ENCODE measurements around the gene KDM4C.
"Not testable (repeated sequence)": the region's sequence is repeated elsewhere in the genome, so short reads cannot be mapped to it uniquely, and the experiment has no call there.

The KDM4C gene

DNA sequence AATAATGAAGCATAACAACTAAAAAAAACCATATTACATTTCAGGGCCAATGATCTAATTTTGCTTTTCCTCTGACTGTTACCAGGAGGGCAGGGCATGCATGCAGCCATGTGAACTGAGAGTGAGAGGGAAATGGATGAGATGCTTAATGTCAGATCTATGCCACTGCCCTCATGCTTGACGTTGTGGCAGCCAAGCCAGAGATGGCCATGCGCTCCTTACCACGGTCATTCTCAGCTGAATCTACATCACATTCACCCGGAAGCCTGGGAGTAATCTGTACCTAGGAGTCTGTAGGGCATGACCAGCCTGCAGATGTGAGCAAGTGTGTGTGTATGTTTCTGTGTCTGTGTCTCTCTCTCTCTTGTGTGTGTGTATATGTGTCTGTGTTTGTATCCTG, 183.7 kb downstream of the KDM4C start:
- no peak for DNase-seq

DNA sequence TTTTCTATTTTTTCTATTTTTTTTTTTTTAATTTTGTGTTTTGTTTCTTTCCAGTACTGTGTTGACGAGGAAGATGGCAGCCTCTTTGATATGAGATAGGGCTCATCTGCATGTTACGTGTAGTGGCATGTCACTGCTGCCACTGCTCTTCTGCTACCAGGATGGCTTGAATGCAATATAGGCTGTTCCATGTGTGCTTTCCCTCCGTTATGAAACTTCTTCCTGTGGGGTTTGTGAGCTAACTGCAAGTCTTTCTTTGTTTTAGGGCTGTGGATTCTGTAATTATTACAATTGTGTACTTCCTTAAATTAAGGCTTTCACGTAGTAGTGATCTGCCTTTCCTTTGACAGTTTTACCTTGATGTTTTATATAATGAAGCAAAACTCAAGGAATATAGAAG, 184.6 kb downstream of the KDM4C start:
- no peak for DNase-seq

DNA sequence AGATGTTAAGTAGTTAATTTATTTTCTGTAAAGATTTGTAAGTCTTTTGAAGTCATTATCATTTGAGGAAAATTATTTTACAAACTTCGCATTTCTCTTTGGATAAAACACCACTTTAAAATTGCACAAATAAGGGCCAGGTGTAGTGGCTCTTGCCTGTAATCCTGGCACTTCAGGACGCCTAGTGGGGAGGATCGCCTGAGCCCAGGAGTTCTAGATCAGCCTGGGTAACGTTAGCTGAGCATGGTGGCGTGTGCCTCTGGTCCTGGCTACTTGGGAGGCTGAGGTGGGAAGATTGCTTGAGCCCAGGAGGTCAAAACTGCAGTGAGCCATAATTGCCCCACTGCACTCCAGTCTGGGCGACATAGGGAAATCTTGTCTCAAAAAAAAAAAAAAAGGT, 185.5 kb downstream of the KDM4C start:
- no peak for DNase-seq

DNA sequence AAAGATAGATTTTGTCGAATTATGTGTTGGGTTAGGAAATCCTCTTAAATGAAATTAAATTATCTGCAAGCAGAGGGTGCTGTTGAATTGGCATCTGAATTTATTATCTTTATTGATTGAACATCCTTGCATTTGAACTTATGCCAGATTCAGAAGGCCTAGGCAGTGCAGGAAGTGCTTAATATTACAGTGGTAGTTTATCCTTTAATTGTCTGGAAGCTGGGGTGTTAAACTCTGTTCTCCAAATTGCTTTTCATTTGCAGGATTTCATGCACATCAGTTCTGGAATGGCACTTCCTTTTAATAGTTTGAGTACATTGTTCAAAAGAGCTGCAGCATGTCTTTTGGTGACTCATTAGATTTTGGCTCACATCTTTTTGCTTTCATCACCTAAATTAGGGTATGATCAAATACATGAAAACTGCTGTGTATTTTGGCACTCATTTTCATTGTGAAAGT, 186.3 kb downstream of the KDM4C start:
- DNase-seq = no peak

DNA sequence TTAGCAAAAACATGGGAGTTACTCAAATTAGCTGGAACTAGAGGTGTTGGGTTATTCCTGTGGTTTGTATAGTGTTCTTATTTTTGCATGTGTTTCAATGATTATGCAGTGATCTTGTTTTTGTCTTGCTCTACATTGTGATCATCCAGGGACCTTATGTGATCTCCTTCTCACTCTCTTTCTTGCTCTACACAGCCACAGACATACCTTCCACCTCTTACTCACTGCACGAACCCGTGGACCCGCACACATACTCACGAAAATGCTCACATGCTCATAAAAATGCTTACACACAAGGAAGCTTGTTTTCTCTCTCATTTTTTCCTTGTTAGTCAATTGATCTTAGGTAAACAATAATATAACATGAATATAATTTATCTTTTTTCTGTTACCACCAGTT, 187.1 kb downstream of the KDM4C start:
- no peak for DNase-seq

DNA sequence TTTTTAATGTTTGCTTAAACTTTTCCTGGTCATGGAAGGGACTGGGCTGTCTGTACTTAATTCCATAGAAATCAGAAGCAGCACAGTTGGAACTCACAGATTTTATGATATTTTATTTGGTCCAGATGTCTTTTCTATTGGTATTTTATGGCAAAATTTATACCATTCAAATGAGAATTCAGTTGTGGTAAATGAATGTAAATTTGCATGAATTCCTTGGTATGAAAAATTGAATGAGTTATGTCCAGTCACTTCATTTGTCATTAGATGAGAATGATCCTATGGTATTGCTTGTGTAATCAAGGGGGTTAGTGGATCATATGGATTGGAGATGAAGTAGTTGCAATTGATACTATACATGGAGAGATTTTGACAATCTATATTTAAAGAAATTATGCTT, 188.0 kb downstream of the KDM4C start:
- DNase-seq = no peak

DNA sequence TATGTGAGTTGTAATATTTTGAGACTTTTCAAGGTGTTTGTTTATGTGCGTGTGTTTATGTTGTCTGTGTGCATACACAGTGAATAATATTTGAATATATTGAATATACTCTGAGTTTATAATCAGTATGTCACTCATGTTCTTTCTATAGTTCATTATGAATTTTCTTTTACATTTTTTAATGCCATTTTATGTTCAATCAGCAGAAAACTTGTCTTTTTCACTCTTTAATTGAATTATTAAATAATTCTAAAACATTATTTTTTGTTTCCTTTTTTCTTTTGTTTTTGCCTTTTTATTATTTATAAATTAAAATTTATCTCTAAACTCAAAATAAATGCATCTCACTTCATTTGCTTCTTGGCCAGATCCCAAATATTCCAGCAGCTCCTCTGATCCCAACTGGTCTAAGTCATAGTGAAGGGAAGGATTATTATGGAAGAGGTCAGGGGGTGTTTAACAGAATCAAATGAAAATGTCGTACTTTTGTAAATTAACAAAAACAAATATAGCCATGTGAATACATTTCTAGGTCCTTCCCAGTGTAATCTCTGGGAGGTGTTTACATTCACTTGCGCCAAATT, 188.9 kb downstream of the KDM4C start:
- no peak for DNase-seq

DNA sequence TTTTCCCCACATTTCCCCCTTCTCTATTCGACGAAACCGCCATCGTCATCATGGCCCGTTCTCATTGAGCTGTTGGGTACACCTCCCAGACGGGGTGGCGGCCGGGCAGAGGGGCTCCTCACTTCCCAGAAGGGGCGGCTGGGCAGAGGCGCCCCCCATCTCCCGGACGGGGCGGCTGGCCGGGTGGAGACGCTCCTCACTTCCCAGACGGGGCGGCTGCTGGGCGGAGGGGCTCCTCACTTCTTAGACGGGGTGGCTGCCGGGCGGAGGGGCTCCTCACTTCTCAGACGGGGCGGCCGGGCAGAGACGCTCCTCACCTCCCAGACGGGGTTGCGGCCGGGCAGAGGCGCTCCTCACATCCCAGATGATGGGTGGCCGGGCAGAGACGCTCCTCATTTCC, 191.1 kb downstream of the KDM4C start:
- DNase-seq = not testable (repeated sequence)

DNA sequence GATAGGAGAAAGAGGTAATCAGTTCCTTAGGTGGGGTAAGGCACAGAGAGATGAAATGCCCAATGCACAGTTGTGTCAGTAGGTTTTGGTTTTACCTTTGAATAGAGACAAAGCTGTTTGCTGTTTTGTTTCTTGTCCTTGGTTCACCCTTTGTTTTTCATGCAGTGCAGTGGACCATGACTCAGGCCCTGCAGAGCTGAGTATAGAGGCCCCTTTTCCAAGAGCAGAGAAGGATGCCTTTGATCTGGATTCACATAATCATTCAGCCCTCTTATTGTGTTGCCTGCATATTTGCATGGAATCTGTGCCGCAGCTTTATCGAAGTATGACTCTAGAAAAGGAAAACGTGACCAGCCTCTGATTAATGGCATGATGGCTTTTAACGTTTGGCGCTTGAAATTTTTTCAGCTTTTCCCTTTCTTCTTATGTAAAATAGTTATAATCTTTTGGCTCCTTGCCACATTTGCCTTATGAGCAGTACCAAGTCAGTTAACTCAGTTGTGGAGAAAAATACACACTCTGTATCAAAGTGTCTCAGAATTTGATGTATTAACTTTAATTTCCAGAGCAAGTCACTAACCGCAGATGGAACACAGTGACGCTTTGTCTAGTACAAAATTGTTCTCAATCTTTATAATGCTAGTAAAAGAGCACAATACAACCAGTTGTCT, 197.6 kb downstream of the KDM4C start:
- DNase-seq = no peak

DNA sequence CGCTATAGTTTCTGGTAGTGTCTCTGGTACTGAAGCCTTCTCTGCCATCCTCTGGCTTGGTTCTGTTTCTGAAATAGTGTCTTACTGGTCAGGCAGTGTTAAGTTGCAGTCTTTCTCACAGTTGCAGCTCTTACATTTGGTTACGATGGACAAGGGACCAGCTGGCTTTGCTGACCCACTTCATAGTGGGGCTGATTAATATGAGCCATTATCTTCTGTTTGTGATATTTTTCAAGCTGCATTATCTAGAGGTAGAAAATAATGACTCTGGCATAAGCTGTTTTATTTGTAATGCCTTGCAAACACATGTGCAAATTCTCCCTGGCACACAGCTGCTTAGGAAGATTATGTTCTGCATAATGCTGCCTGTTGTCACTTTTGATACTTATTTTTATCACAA, 199.1 kb downstream of the KDM4C start:
- DNase-seq = no peak

DNA sequence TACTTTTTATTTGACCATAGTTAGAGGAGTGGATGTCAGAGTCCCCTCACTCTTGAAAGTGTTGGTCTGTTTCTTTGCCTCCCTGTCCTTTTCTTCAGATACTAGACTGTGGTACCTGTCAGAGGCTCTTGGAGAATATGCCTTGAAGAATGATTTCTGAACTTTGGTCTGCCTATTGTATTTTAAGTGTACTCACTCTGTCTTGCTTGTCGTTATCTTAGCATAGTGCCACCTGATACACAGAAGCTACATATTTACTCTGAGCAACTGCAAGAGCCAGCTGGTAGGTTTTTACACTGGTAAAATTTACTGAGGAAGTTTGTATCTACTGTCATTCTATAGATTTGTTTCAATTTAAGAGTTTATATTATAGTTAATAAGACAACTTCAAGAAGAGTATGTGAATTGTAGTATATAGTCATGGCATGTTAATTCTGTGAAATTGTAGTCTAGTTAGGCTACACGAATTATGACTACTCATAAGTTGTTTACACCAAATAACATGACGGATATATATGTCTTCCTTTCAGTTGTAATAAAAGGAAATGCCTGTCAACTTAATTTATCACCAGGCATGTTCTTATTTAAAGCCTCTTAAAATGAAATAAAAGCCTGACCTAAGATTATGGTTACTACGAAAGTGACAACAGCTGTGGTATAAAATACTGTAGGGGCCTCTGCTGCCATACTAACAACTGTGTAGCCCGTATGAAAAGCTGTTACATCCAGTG, 201.7 kb downstream of the KDM4C start:
- DNase-seq = no peak

DNA sequence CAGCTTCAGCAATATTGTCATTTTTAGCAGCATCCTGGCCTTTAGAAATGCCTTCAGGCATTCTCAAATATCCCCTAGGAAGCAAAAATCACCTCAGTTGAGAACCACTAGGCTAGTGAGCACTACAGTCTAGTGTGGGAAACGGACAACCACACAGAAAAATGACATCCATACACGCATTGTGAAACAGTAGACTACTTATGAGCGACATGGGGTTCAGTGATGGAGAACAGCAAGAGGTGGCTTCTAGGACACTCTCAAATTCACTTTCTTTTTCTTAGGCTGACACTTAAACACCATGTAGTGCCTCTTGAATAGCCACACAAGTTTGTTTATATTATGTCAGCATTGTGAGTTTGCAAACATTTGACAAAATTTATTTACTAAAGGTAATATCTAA, 203.0 kb downstream of the KDM4C start:
- no peak for DNase-seq

DNA sequence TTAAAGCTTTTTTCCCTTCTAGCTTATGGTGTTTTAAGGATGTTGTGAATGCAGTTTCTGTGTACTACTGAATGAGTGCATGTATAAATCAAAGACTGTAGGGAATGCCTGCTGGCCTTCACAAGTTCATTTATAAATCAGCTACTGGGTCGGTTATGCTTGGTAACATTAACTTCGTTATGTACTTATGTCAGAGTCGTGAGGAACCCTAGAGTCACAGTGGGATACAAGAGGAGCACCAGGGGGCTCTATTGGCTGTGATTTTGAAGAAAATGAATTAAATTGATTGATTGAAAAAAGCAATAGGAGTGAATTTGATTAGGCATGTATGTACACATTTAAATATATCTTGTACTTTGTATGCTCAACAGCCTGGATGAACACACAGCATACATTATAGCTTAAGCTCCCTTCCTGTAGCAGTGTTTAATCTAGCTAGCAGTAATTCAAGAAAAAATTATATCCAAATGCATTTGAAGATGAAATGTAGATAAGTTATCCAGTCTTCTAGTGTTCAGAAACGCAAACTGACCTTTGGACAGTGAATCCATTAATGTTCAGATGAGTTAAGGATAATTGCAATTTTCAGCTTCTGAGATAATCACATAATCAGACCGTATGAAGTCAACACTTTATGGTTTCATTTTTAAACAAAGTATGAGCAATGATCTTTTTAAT, 204.2 kb downstream of the KDM4C start:
- no peak for DNase-seq

DNA sequence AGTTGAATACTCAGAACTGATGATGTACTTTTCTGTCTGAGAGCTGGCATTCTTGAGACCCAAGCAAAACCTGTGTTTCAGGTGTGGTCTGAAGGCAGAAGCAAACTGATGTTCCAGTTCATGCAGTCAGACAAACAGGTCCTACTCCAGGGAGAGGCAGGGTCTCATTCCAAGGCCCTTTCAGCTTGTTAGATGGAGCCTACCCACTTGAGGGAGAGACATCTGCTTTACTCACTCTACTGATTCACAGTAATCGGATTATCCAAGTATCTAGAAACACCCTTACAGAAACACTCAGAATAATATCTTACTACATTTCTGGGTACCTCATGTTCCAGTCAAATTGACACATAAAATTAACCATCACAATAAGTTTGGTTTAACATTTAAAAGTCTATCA, 207.8 kb downstream of the KDM4C start:
- no peak for DNase-seq

DNA sequence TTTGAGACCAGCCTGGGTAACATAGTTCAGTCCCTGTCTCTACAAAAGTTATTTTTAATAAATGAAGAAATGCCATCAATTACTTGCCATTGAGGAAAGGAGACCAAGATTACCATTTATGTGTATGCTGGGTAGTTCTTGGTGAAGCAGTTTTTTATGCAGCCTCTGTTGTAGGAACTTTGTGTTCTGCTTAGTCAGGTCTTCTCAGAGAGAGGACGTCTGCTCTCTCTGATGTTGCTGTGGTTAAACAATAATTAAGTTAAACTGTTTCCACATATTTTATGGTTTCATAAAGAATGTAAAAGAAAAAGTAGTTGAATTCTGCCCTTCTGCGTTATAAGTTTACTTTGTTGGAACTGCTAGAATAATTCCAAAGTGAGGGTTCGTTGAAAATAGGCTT, 210.5 kb downstream of the KDM4C start:
- no peak for DNase-seq

DNA sequence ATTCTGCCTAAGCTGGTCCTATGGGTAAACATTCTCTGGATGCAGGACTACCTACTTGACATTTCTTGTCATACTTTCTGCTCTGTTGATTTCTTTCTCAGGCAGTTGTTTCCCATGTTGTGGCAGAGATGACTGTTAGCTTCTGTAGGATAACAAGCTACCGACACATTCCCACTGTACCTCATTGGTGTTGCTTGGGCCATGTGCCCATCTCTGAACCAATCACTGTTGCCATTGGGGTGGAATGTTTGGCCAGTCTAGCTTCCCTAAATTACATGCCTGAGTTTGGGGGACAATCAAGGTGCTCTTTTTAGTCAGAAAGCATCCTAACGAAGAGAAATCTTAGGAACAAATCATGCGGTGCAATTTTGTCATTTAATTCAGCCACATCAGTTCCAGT, 212.0 kb downstream of the KDM4C start:
- no peak for DNase-seq

DNA sequence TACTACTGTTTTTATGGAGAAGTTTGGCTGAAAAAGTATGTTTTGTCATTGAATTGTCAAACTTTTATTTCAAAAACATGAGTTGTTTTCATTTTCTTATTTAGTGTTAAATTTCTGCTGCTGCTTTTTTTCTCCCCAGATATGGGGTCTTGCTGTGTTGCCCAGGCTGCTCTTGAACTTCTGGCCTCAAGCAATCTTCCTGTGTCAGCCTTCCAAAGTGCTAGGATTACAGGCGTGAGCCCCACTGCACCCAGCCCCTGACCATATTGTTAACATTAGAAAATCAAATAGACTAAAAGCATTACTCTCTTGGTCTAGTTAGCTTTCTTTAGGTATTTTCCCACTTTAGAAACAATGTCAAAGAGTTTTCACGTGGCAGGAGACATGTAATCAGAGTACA, 215.3 kb downstream of the KDM4C start:
- no peak for DNase-seq

DNA sequence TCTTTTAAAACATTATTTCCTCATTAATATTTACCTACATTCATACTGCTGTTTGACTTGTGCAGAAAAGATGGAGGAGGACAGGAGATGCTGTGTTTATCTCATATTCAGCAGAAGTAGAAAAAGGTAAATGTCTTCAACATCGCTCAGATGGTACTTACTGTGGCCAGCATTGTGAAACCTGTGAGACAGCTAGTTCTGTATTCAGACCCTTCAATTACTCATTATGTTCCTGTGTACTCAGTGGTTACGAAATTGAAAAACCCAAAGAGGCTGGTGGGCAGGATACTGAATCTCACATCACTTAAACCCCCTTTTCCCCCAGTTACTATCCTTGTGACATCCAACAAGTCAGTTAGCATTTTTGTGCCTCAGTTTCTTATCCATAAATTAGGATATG, 216.0 kb downstream of the KDM4C start:
- no peak for DNase-seq

DNA sequence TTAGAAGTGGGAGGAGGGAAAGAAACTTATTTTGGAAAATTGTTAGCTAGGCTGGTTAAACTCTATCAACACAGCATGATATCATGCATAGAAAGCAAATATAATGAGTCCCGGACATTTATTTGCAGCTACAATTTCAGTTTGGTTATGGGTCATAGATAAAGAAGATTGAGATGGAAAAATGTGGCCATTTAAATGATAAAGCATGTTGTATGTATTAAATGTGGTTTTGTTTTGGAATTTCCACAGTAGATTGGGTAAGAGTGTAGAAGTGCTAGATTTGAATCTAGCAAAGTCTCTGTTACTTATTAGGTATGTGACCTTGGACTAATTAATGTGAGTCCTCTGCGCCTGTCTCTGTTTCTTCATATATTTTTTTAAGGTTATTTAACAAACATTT, 217.4 kb downstream of the KDM4C start:
- no peak for DNase-seq

DNA sequence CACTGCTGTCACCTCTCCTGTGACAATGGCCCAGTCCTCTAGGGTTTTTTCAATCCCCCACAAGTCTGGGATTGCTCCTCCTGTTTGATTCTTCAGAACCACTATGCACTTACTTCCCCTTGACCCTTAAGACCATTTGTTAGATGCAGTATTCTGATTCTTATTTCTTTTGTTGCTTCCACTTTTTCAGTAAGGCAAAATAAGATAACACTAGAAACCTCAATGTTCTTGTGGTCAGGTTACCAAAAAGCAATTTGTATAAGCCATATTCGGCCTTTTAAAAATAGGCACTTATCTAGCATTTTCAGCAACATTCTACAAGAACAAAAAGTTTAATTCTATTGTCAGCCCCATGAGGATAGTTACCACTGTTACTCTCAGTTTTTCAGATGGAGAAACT, 220.0 kb downstream of the KDM4C start:
- DNase-seq = no peak

DNA sequence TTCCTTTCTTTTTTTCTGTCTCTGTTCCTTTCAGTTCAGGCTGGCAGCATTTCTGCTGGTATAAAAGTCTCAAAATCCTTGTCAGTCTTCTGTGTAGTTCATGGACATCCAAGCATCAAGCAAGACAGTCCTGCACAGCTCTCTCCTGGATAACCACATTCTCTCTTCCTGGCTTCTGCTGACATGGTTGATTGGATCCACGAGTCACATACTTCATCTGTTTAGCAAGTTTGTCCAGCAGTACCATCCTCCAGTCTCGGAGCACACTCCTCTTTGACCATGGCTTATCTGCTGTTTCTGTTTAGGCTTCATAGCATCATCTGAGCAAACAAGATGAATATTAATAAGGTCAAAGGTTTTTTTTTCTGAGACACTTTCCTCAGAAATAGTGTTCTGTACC, 220.8 kb downstream of the KDM4C start:
- DNase-seq = no peak

DNA sequence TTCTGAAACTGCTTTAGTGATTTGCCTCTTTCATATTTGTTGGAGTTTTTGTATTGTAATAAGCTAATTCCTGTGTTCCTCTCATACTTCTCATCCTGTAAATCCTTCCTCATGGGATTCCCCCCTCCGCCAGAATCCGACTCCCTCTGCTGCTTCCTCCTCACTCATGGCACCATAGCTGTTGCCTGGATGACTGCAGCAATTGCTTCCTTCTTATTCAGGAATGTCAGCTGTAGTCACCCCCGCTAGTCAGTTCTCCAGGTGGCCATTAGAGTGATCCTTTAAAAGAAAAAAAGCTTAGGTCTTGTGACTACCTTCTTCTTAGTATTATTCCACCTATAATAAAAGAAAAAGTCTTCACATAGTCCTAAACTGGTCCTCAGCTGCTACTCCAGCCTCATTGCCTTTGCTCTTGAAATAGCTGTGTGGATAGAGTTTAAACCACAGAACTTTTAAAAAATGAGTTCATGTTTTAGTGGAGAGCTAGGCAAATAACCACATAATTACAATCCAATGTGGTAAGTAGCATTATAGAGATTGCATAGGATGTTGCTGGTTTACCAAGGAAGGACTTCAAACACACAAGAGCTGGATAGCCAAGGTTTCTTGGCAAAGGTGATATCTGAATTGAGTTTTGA, 227.3 kb downstream of the KDM4C start:
- no peak for DNase-seq

DNA sequence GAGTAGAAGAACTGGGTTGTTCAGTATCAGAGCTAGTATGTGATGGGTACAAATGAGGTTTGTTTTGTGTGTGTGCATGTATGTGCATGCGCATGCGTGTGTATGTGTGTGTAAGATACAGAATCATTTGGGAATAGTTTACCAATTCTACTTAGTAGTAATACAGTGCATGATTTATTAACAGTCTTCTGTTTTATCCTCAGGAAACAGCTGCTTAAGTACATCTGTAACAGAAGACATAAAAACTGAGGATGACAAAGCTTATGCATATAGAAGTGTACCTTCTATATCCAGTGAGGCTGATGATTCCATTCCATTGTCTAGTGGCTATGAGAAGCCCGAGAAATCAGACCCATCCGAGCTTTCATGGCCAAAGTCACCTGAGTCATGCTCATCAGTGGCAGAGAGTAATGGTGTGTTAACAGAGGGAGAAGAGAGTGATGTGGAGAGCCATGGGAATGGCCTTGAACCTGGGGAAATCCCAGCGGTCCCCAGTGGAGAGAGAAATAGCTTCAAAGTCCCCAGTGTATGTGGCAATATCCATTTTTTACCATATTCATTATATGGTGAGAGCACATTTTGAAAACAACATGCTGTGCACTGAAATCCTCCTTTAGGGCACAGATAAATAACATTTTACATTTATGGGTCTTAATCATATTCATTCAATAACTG, 228.5 kb downstream of the KDM4C start:
- no peak for DNase-seq

All from femur (tissue), 1 donor.